K562 (cell line): ENCODE data around the gene BEND6. TPM values are rescaled to one million over a fixed set of nuclear protein-coding genes. Genes with fewer than 3 reads are reported as not detected.
"Not testable (repeated sequence)": the region's sequence is repeated elsewhere in the genome, so short reads cannot be mapped to it uniquely, and the experiment has no call there.

Source experiments
- BHLHE40 ChIP-seq: IDR thresholded peaks from 2 replicates; pipeline ENCODE4 v1.6.1; 2011; ENCODE audit warnings: low read length, improper control_type of control experiment
- CC2D1A ChIP-seq: fragments of 450-650 bp; IDR thresholded peaks from 2 replicates; pipeline ENCODE4 v1.6.1; 2017; ENCODE audit warnings: mild to moderate bottlenecking
- HMGN3 ChIP-seq: IDR thresholded peaks from 2 replicates; pipeline ENCODE4 v1.6.1; 2011; ENCODE audit warnings: borderline replicate concordance, low read depth, mild to moderate bottlenecking, mixed read lengths, low read length; ENCODE audit not compliant: insufficient read length; ENCODE audit errors: extremely low read depth
- JUND ChIP-seq, 2 experiments: IDR thresholded peaks; 2 replicates in 1 of 2; 3 replicates in 1 of 2; pipeline ENCODE4 v1.6.1; 2011; ENCODE audit warnings: borderline replicate concordance in 2 of 2, low read depth in 2 of 2, low read length in 2 of 2, improper control_type of control experiment in 1 of 2, missing biosample characterization in 1 of 2, missing genetic modification characterization in 1 of 2, missing genetic modification reagents in 1 of 2
- KLF13 ChIP-seq: fragments of 450-650 bp; IDR thresholded peaks from 2 replicates; pipeline ENCODE4 v1.6.1; 2016; ENCODE audit warnings: missing genetic modification characterization, low read depth, mild to moderate bottlenecking, missing compliant biosample characterization, moderate library complexity, borderline replicate concordance
- MTA2 ChIP-seq: fragments of 450-650 bp; IDR thresholded peaks from 2 replicates; pipeline ENCODE4 v1.6.1; 2016; ENCODE audit warnings: low read depth
- MYC ChIP-seq, 2 experiments: fragments of 250-450 bp in 1 of 2; sonication (Bioruptor Pico) in 1 of 2; IDR thresholded peaks; 2 replicates each; pipeline versions ENCODE4 v1.5.1 to v1.6.1; 2012 to 2021; ENCODE audit warnings: low read depth in 2 of 2, borderline replicate concordance in 1 of 2, improper control_type of control experiment in 1 of 2, low read length in 1 of 2, mild to moderate bottlenecking in 1 of 2, moderate library complexity in 1 of 2
- NBN ChIP-seq: fragments of 450-650 bp; IDR thresholded peaks from 2 replicates; pipeline ENCODE4 v1.6.1; 2016; ENCODE audit warnings: low read depth, mild to moderate bottlenecking
- PHF8 ChIP-seq: fragments of 200-600 bp; sonication (generic); IDR thresholded peaks from 2 replicates; pipeline ENCODE4 v1.6.1; 2012; ENCODE audit warnings: mixed run types, mild to moderate bottlenecking, inconsistent platforms, low read length, moderate library complexity, borderline replicate concordance
- TCF3 ChIP-seq: sonication (generic); formaldehyde crosslinking; IDR thresholded peaks from 2 replicates; pipeline ENCODE4 v1.4.0; 2020; ENCODE audit warnings: mild to moderate bottlenecking, missing genetic modification reagents
- ZBTB17 ChIP-seq: fragments of 450-650 bp; formaldehyde crosslinking; IDR thresholded peaks from 2 replicates; pipeline ENCODE4 v1.4.0; 2020; ENCODE audit warnings: mild to moderate bottlenecking
- polyA plus RNA-seq, 8 experiments: library from polyadenylated mRNA; depleted of rRNA in 4 of 8; stranded (reverse) in 5 of 8; unstranded in 3 of 8; fragments of >200 nt; fragmentation: Nextera tagmentation in 2 of 8; fragmentation: Illumina TruSeq in 1 of 8; extraction: Ambion mirVana in 2 of 8; extraction: Trizol in 1 of 8; gene quantifications; 2 replicates each; pipeline versions ENCODE4 v1.2.1 to v1.2.3, GENCODE V29; 2011 to 2014; ENCODE audit warnings: inconsistent platforms in 1 of 8, missing spikeins in 1 of 8
- total RNA-seq, 7 experiments: library from RNA; depleted of rRNA in 6 of 7; stranded (reverse); fragments of >200 nt in 6 of 7; fragmentation: Illumina TruSeq in 2 of 7; extraction: Trizol in 2 of 7; gene quantifications; 2 replicates each; pipeline versions ENCODE4 v1.2.1 to v1.2.3, GENCODE V29; 2011 to 2021; ENCODE audit warnings: low replicate concordance in 1 of 7
- TF ChIP-seq, protein P1 (sequence below), 2 experiments: IDR thresholded peaks; 2 replicates each; pipeline ENCODE4 v1.6.1; 2011; ENCODE audit warnings: borderline replicate concordance in 1 of 2, control low read depth in 1 of 2, low read depth in 1 of 2, low read length in 1 of 2, mild to moderate bottlenecking in 1 of 2, mixed read lengths in 1 of 2, moderate library complexity in 1 of 2; ENCODE audit not compliant: insufficient read depth in 1 of 2, insufficient read length in 1 of 2, poor library complexity in 1 of 2, severe bottlenecking in 1 of 2; ENCODE audit errors: extremely low read depth in 1 of 2
- TF ChIP-seq, protein P2 (sequence below): sonication (generic); formaldehyde crosslinking; IDR thresholded peaks from 2 replicates; pipeline ENCODE4 v1.8.0; 2022; ENCODE audit warnings: missing genetic modification reagents, mild to moderate bottlenecking, moderate library complexity, borderline replicate concordance
- TF ChIP-seq, protein P3 (sequence below): fragments of 250-450 bp; sonication (Bioruptor Pico); IDR thresholded peaks from 2 replicates; pipeline ENCODE4 v1.9.0; 2021; ENCODE audit warnings: mild to moderate bottlenecking
- TF ChIP-seq, protein P4 (sequence below), 2 experiments: fragments of 450-650 bp; conservative IDR thresholded peaks; 2 replicates each; pipeline ENCODE4 v1.6.1; 2017; ENCODE audit warnings: mild to moderate bottlenecking in 2 of 2, moderate library complexity in 2 of 2

The BEND6 gene
- total and polyA plus RNA-seq, 9 of the 15 experiments (the other 6 are each of a cell fraction or from before 2014, with no cell fraction given) = 0.37 to 4.0 (median 1.1) TPM

DNA sequence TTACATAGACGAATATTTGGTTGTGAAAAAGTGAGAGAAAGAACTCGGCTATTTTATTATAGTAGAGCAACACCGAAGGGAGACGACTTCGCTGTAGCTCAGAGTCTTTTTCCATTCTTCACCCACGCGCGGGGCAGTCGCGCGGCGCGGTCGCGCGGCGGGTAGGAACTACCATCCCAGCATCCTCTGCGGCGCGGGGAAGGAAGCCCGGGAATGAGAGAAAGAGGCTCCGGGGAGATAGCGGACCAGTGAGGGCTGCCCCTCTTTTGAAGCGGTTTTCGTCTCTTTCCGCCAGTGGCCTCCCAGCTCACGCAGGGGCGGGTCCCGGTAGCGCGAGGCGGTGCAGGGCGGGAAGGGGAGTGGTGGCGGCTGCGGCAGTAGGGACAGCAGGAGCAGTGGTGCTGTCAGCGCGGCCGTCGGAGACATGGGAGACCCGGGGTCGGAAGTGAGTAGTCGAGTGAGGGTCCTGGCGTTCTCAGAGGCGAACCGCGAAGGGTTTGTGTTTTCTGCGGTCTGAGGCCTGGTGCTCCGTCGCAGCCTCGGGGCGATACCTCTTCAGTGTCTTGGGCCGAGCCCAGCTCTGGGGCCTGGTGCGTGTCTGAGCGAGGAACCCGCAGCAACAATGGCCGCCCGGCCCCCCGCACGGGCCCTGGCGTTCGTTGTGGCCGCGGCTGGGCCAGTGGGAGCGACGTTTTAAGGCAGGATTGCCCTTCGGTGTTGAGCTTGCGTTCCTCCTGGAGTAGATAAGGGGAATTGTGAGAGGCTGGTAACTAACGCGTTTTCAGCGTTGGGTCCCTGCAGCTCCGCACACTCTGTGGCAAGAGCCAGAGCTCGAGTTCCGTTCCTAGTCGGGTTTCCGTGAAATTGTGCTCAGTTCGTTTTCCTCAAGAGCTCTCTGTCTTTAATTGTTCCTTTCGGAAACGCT is 91.7 kb downstream of the BEND6 start, which contains the start of gene KIAA1586 (continued):
- TF ChIP-seq, protein P1, sequence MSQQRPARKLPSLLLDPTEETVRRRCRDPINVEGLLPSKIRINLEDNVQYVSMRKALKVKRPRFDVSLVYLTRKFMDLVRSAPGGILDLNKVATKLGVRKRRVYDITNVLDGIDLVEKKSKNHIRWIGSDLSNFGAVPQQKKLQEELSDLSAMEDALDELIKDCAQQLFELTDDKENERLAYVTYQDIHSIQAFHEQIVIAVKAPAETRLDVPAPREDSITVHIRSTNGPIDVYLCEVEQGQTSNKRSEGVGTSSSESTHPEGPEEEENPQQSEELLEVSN (IDR thresholded peaks at IDR 0.05; ENCODE audit: borderline replicate concordance in 1 of 2, extremely low read depth in 1 of 2, insufficient read depth in 1 of 2, insufficient read length in 1 of 2, low read depth in 1 of 2, low read length in 1 of 2, poor library complexity in 1 of 2, severe bottlenecking in 1 of 2) = peak in 1 of 2 experiments; percentile 93
- TF ChIP-seq BHLHE40 (peak; percentile 41; the same call in 1 of the 2 replicates), CC2D1A (peak; percentile 92), JUND (IDR thresholded peaks at IDR 0.05; ENCODE audit: borderline replicate concordance, low read depth, low read length) (peak; percentile 7; the same call in 1 of the 2 replicates), HMGN3 (peak; percentile 75), PHF8 (peak; percentile 21; the same call in 1 of the 2 replicates), TCF3 (peak; percentile 30; the same call in 1 of the 2 replicates), MYC (IDR thresholded peaks at IDR 0.05; ENCODE audit: low read depth, low read length) (peak; percentile 83), ZBTB17 (CRISPR knock-in tag) (peak; percentile 61; the same call in 1 of the 2 replicates), MTA2 (peak; percentile 52; the same call in 1 of the 2 replicates), KLF13 (tag) (peak; percentile 64; the same call in 1 of the 2 replicates), NBN (peak; percentile 69; the same call in 1 of the 2 replicates)
- TF ChIP-seq, protein P2, sequence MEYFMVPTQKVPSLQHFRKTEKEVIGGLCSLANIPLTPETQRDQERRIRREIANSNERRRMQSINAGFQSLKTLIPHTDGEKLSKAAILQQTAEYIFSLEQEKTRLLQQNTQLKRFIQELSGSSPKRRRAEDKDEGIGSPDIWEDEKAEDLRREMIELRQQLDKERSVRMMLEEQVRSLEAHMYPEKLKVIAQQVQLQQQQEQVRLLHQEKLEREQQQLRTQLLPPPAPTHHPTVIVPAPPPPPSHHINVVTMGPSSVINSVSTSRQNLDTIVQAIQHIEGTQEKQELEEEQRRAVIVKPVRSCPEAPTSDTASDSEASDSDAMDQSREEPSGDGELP (CRISPR knock-in tag) = peak; percentile 82
- TF ChIP-seq, protein P3, sequence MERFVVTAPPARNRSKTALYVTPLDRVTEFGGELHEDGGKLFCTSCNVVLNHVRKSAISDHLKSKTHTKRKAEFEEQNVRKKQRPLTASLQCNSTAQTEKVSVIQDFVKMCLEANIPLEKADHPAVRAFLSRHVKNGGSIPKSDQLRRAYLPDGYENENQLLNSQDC = peak; percentile 84
- TF ChIP-seq, protein P4, sequence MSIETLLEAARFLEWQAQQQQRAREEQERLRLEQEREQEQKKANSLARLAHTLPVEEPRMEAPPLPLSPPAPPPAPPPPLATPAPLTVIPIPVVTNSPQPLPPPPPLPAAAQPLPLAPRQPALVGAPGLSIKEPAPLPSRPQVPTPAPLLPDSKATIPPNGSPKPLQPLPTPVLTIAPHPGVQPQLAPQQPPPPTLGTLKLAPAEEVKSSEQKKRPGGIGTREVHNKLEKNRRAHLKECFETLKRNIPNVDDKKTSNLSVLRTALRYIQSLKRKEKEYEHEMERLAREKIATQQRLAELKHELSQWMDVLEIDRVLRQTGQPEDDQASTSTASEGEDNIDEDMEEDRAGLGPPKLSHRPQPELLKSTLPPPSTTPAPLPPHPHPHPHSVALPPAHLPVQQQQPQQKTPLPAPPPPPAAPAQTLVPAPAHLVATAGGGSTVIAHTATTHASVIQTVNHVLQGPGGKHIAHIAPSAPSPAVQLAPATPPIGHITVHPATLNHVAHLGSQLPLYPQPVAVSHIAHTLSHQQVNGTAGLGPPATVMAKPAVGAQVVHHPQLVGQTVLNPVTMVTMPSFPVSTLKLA (conservative IDR thresholded peaks at IDR 0.05) = peak; percentile 35 to 79
- not testable (repeated sequence) for TF ChIP-seq JUND (tag; IDR thresholded peaks at IDR 0.05; ENCODE audit: borderline replicate concordance, low read depth, low read length); MYC (CRISPR knock-in tag; IDR thresholded peaks at IDR 0.05; ENCODE audit: borderline replicate concordance, low read depth)
